Measurements from ENCODE around the gene SPRY4.

- TF ChIP-seq CTCF (IDR thresholded peaks at IDR 0.05) (no peak), POLR2A (IDR thresholded peaks at IDR 0.05) (peak in 1 of 4 donors; percentile 9), POLR2AphosphoS5 (IDR thresholded peaks at IDR 0.05) (peak in 1 of 2 donors; percentile 16), EP300 (IDR thresholded peaks at IDR 0.05) (peak in 1 of 4 donors; percentile 46)
These were observed 32.8 kb upstream of the SPRY4 start for GRCh38 chr5:142357469-142358090.

Data from upper lobe of left lung (tissue), 4 donors.